CD4-positive, alpha-beta T cell treated with Interleukin-6 for 4 hours (primary cell): ENCODE measurements around the gene PFKL.

Source experiments
- DNase-seq: peaks from one replicate; pipeline ENCODE4 v3.0.0-alpha.2; 2020; ENCODE audit warnings: mixed read lengths

The PFKL gene

DNA sequence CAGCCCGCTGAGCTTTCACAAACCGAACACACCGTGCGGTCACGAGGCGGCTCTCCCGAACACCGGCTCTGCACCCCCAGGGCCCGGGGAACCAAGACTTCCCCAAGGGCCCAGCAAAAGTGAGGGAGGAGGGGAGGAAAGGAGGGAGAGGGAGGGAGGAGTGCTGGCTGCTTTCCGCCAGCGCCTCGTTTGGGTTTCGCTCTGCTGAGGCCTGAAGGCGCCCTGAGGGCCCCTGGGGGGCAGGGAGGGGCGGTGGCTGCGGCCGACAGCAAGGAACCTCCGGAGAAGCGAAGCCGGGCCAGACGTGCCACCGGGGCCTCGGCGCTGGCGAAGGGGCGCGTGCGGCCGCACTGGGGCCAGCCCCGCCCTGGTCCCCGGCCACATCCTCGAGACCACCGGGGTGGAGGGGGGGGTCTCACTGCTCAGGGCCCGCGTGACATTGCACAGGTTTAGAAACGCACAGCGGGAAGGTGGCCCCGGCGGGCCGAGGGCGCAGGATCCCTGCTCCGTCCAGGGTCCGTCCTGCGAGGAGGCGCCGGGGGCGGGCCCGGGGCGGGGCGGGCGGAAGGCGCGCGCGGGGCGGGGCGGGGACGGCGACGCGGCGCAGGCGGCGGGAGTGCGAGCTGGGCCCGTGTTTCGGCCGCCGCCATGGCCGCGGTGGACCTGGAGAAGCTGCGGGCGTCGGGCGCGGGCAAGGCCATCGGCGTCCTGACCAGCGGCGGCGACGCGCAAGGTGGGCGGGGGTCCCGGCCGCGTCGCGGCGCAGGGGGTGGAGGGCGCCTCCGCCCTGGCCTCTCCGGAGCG lies at the start of gene PFKL:
Gene PFKL (plus strand): TSS at position 596 of the 804 bp plus-strand sequence. CDS start 53 bp downstream, at position 649.
- peak; percentile 69 for DNase-seq

DNA sequence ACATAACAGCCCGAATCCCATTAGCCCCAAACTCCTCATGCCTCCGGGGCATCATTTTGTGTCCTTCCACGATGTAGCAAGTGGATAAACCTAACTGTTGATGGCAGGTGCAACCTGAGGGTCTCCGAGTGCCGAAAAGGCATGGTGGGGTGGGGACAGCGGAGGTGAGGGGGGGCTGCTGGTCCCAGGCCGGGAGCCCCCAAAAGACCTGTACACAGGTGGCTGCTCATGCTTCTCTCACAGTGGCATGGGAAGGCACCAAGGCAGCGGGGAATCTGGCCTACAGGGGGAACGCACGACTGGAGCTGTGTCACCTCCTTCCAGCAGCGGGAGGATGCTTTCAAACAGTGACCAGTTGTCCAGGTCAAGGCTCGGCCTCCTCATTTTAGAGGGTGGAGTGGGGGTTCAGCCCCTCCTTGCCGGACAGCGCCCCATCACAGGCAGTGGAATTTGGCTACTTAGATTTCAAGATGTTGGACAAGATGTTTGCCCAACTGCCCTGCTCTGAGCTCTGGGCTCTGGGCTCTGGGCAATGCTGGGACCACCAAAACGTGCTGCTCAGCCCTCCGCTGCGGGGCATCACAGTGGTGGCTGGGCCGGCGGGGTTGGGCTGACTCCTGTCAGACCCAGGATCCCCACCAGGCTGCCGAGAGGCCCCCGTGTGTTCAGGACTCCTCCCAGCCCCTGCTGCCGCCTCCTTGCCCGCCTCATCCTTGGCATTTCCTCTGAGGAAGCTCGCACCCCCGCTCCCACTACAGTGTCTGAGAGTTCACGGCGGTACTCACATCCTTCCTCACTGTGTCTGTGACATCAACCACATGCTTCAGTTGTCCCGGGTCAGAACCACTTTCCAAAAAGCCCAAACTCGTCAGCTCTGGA lies 45.8 kb upstream of the PFKL start:
- no peak for DNase-seq

GRCh38 chr21:44255511-44255981 lies 44.3 kb upstream of the PFKL start:
- no peak for DNase-seq

DNA sequence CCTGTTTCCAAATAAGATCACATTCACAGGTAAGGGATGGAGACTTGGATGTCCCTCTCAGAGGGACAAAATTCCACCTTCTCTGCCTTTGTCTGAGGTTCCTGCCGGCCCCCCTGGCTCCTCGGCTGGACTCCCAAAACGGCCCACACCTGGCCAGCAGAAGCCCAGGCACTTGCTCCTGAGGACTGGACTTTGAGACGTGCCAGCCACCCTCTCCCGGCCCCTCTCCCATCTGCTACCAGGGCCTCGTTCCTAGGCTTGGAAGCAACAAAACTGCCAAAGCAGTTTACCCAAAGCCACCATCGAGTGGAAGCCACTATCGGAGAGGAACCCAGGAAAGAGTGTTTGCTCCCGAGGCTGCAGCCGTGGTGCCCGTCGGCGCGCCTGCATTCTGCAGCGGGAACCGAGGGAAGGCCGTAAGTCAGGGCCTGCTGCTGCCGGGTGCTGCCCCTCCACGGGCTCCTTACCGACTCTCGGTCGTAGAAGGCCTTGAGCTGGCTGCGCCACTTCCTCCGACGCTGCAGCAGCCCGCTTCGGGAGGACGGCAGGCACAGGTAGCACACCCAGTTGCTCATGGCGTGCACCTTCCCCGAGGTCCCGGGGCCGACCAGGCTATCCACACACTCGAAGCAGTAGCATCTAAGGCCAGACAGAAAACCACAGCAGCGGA lies 41.7 kb upstream of the PFKL start:
- no peak for DNase-seq

DNA sequence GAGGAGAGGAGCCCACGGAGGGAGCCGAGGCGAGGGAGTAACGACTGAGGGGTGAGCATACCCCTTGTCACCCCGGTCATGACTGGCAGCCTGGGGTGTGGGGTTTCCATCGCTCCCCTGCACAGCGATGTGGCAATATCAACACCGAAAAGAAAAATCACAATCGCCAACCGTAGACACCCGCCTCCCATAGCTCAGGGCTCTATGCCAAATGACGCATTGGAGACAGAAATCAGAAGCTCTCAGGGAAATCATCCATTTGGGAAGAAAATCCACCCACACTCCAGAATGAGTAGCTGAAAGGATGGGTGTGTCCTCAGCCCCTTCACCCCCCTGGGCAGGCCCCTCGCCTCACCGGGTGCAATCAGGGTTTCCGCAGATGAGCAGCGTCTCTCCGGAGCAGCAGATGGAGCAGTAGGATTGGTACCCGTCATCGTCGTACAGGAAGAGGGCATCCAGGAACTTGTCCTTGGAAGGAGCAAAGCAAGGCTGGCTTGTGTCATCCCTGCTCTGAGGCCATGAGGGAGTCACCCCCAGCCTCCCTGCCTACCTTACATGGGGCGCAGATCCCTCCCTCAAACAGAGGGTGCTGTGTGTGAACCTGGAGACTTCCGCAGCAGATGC lies 40.7 kb upstream of the PFKL start:
- DNase-seq, result no peak

DNA sequence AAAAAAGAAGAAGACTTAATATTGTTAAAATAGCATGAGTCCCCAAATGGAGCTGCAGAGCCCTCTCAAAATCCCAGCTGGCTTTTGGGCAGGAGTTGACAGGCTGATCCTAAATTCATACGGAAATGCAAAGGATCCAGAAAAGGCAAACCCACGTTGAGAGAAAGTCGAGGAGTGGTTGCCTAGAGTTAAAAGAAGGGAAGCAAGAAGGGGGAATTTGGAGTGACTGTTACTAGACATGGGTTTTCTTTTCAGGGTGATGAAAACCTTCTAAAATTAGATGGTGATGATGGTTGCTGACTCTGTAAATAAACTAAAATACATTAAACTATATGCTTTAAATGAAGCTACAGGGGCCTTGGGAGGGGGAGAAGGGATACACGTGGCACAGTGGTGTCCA lies 39.8 kb upstream of the PFKL start:
- no peak for DNase-seq

DNA sequence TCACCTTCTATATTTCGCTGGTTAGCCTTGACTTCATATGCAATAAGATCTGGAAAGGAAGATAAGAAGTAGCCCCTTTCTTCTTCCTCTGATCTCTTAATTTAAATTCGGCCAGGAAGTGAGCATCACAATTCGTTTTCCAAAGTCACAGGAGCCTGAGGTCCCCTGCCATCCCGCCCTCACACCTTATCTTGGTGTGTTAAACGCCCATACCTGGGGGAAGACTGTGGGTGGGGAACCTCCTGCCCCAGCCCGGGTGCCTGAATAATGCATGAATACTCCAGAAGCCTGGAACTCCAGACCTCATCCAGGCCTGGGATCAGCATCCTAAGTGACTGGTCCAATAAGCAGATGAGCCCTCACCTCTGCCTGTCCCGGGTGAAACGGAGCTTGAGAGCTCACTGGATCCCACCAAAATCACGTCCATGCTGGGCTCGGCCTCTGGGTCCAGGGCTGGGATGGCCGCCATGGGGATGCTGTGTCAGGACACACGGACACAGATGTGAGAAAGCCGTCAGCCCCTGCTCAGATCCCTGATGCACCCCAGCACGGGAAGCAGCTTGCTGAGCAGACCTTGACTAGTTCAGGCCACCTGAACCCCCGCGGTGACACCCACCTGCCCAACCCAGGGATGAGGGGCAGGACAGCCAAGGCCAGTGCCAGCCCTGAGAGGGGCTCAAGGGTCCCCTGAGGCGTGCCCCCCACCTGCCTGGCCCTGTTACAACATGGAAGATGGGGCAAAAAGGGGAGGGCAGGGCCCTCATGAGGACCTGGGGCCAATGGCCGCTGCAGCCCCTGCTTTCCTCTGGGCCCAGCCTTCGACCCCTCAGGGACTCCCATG lies 38.8 kb upstream of the PFKL start:
- no peak for DNase-seq

GRCh38 chr21:44261675-44262295 lies 38.1 kb upstream of the PFKL start, which contains the start of gene DNMT3L:
DNMT3L (minus strand) TSS chr21:44261897; CDS start chr21:44261259, 638 bp downstream.
- DNase-seq, result no peak

GRCh38 chr21:44262338-44263056 lies 37.4 kb upstream of the PFKL start:
- no peak for DNase-seq

GRCh38 chr21:44263221-44263760 lies 36.6 kb upstream of the PFKL start:
- no peak for DNase-seq

- no peak for DNase-seq
Measured at GRCh38 chr21:44263768-44264167, 36.1 kb upstream of the PFKL start.

GRCh38 chr21:44265734-44266270 lies 34.1 kb upstream of the PFKL start:
- DNase-seq, result no peak

- peak; percentile 47 for DNase-seq
Measured at GRCh38 chr21:44267655-44268142, 32.2 kb upstream of the PFKL start.

GRCh38 chr21:44269090-44269489 lies 30.8 kb upstream of the PFKL start:
- no peak for DNase-seq

DNA sequence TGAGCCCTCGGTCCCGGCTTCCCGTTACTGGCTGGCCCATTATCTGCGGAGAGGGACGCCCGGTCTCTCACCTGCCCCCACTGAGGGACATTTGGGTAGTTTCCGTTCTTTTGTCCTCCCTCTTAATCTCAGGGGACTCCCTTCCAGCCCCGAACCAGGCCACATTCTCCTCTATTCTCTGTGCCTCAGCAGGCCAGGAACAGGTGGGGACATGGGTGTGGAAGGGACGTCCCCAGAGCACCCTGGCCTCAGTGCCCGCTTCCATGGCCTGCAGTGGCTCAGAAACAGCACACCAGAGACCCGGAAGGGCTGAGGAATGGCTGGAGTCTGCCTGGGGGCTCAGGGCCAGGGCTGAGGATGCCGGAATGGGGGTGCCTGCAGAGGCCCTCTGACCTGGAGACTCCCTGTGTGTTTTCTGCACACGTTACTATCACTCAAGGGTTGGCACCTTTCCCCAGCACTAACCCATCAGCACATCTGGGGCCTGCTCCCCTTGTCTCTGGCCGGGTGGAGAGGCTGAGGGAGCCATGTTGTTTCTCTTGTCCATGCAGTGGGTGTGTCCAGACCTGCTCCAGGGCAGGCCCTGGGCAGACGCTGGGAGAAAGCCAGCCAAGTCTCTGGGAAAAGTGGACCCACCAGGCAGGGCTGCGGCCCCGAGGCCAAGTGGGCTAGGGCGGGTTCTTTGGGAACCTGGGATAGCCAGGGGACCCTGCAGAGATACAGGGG lies 28.1 kb upstream of the PFKL start:
- DNase-seq, result no peak

- DNase-seq, result no peak
Measured at GRCh38 chr21:44272284-44272858, 27.5 kb upstream of the PFKL start.

DNA sequence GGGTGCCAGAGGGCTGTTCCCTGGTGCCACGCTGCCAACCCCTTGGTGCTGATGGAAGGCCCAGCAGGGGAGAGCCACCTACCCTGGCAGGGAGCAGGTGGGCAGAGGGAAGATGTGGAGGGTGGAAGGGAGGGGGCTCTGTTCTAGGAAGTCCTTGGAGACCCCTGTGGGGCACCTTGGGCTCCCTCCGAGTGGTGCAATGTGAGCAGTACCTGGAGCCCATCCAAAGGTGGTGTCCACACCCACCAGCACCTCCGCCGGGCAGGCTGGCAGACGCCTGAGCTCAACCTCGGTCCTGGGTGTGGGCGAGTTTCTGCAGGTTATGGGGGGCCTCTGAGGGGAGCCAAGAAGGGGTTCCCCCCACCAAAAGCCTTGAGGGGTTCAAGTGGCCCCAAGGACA lies 26.8 kb upstream of the PFKL start:
- DNase-seq, result no peak

- DNase-seq, result no peak
Measured at GRCh38 chr21:44275041-44275440, 24.8 kb upstream of the PFKL start.
